ENCODE measurements around the gene KIF20A. TPM values are rescaled to one million over a fixed set of nuclear protein-coding genes. Genes with fewer than 3 reads are reported as not detected.

The KIF20A gene
- 10 to 100 TPM in 3 of 4 donors, 1 to 10 TPM in 1; 5.7 to 22.7 (median 17.8) TPM for total RNA-seq

DNA sequence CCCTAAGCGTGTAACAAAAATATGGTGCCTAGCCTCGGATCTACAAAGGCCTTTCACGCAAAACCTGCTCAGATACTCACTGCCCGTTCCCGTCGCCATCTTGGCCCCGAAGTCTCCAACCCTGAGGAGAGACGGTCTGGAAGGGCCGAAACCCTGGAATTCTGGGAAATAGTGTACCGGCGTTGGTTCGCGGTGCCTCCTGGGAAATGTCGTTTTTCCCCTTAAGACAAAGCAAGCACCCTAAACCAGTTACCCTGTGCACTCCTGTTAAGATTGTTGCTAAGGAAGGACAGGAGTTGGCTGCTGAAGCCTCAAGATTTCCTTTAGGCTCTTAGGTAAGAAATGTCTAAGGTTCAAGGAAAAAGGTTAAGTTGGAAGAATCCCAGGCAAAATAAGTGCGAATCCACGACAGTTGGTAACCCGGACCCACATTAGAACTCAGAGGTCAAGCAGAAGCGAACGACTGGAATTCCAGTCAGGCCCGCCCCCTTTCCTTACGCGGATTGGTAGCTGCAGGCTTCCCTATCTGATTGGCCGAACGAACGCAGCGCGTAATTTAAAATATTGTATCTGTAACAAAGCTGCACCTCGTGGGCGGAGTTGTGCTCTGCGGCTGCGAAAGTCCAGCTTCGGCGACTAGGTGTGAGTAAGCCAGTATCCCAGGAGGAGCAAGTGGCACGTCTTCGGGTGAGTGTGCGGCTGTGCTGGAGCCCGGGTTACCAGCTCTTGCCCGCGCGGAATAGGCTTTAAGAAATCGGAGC is at the start of gene KIF20A, which contains the start of gene BRD8:
KIF20A (plus strand) TSS at position 597 of the 761 bp plus-strand sequence. CDS start 569 bp downstream, outside the sequence.
BRD8 (minus strand) TSS at position 115 of the 761 bp plus-strand sequence; CDS start at position 99, 16 bp downstream.
- Histone ChIP-seq H3K36me3 (peaks cover 0 to 60% (median 0%) of the 10 kb centered on the region in 3 donors), H3K27me3 (no peaks in the 10 kb centered on the region), H3K27ac (peak within 1 kb of the TSS; percentile 71 to 92 (median 90)), H3K9me3 (no peaks in the 10 kb centered on the region), H3K4me1 (peaks cover 16 to 38% (median 16%) of the 10 kb centered on the region in 3 donors), H3K4me3 (peak within 1 kb of the TSS; percentile 66 to 90 (median 73))
- peak; percentile 73 for DNase-seq
- WGBS, 2 donors: 0% methylated on average over 31 to 35 of the region's 41 CpGs
- TF ChIP-seq CTCF (IDR thresholded peaks at IDR 0.05): peak in 1 of 6 experiments; percentile 38
- TF ChIP-seq POLR2A (IDR thresholded peaks at IDR 0.05): peak in 2 of 4 donors; percentile 36 to 44
- intact Hi-C loops (cut with DNase I): no loop called here

DNA sequence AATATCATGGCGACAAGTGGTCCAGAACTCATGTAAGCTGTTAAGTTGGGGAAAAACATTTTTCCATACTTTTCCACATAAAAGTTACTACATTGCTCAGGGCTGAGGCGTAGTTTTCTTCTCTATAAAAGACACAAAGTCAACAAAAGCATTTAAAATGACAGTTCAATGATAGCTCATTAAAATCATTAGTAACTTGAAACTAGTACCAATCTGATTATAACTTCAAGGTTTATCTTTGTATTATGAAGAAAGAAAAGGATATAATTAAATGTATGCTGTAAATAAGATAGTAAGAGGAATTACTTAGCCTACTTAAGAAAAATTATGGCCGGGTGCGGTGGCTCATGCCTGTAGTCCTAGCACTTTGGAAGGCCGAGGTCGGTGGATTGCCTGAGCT is 49.6 kb upstream of the KIF20A start:
- no peak overlapping the region for H3K4me3 ChIP-seq
- H3K27ac ChIP-seq: no peak overlapping the region
- no peaks in the 10 kb centered on the region for H3K27me3 ChIP-seq
- no peaks in the 10 kb centered on the region for H3K4me1 ChIP-seq
- TF ChIP-seq CTCF (IDR thresholded peaks at IDR 0.05): no peak
- no peak for TF ChIP-seq POLR2A (IDR thresholded peaks at IDR 0.05)
- H3K36me3 ChIP-seq: no peaks in the 10 kb centered on the region
- 82 to 85% methylated on average over 6 of the region's 6 CpGs for whole genome bisulfite sequencing, 2 donors
- no peaks in the 10 kb centered on the region for H3K9me3 ChIP-seq
- intact Hi-C loops (cut with DNase I): no loop called here
- no peak for DNase-seq

- Histone ChIP-seq H3K36me3 (no peaks in the 10 kb centered on the region), H3K27ac (no peak overlapping the region), H3K4me1 (no peaks in the 10 kb centered on the region), H3K27me3 (no peaks in the 10 kb centered on the region), H3K4me3 (peak overlapping the region in 1 of 4 donors; percentile 51), H3K9me3 (no peaks in the 10 kb centered on the region)
- intact Hi-C loops (cut with DNase I): loop anchor here (2.0 to 10.0 kb wide), 2 partner anchors 54 to 498 kb away; no protein-coding TSS in a partner anchor
- WGBS, 2 donors: 80 to 84% methylated on average over 7 of the region's 7 CpGs
- DNase-seq: no peak
- TF ChIP-seq CTCF (IDR thresholded peaks at IDR 0.05) (no peak), POLR2A (IDR thresholded peaks at IDR 0.05) (no peak)
Observed at GRCh38 chr5:138132543-138132942, 46.4 kb upstream of the KIF20A start.

DNA sequence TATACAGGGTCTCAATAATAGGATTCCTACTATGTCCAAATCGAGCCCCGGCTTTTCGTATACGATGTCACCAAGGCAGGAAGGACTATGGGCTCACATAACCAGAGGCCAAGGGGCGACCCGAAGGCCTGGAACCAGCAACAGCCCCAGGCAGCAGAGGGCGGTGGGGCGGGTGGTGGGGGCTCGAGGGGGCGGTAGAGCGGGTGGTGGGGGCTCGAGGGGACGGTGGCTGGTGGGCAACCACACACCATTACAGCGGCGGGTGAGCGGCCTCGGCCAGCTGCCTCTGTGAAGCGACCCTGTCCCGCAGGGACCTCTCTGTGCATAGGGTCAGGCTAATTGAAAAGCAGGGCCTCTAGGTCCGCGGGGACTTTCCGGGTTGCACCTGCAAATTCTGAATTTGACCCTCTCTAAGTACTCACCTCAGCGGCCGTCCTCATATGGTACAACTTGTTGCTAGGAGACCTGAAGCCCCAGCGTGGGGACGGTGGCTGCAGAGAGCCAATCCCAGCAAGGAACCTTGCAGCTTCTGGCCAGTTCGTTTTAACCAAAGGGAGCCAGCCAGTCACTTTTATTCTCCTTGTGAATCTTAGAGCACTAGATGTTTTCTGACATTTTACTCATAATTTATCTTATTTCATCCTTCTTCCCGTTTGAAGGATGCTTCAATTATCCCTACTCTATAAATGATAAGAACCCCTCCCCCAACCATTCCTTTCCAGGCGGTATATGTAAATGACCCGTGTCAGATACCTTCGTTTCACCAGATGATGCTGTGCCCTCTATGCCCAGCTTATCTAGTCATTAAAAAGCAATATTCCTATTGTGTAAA is 39.7 kb upstream of the KIF20A start, which contains the start of gene NME5:
NME5 (minus strand) TSS at position 480 of the 832 bp plus-strand sequence. CDS start 648 bp downstream, outside the sequence.
- H3K27ac ChIP-seq: no peak within 1 kb of the TSS
- H3K36me3 ChIP-seq: no peaks in the 10 kb centered on the region
- H3K4me1 ChIP-seq: peaks cover 0 to 24% (median 3%) of the 10 kb centered on the region in 3 donors
- no peaks in the 10 kb centered on the region for H3K27me3 ChIP-seq
- WGBS, 2 donors: 40 to 41% methylated on average over 18 to 21 of the region's 31 CpGs
- no peak for DNase-seq
- H3K9me3 ChIP-seq: no peaks in the 10 kb centered on the region
- peak within 1 kb of the TSS; percentile 19 to 62 (median 46) for H3K4me3 ChIP-seq
- TF ChIP-seq POLR2A (IDR thresholded peaks at IDR 0.05): no peak
- no peak for TF ChIP-seq CTCF (IDR thresholded peaks at IDR 0.05)
- intact Hi-C loops (cut with DNase I): loop anchor here (10.0 kb wide), 1 partner anchor 504 kb away; no protein-coding TSS in a partner anchor
